SK-N-SH treated with all-trans-retinoic acid at 6 μM for 48 hours (cell line): ENCODE measurements around the gene PDE1C.

Experiments
- CSRNP3 ChIP-seq: fragments of 250-450 bp; sonication (Bioruptor Pico); IDR thresholded peaks from 2 replicates; pipeline ENCODE4 v1.5.1; 2021; ENCODE audit warnings: mild to moderate bottlenecking, moderate library complexity
- ISL1 ChIP-seq: fragments of 250-450 bp; sonication (Bioruptor Pico); IDR thresholded peaks from 2 replicates; pipeline ENCODE4 v2.1.2; 2022; ENCODE audit warnings: mild to moderate bottlenecking, moderate library complexity
- OSR1 ChIP-seq: fragments of 250-450 bp; sonication (Bioruptor Pico); IDR thresholded peaks from 2 replicates; pipeline ENCODE4 v1.8.0; 2022; ENCODE audit warnings: moderate library complexity, mild to moderate bottlenecking, inconsistent platforms
- PPARA ChIP-seq: fragments of 250-450 bp; sonication (Bioruptor Pico); IDR thresholded peaks from 2 replicates; pipeline ENCODE4 v1.5.0; 2020; ENCODE audit warnings: mild to moderate bottlenecking, borderline replicate concordance
- RARB ChIP-seq: fragments of 250-450 bp; sonication (Bioruptor Pico); IDR thresholded peaks from 2 replicates; pipeline ENCODE4 v1.8.0; 2021; ENCODE audit warnings: mild to moderate bottlenecking, moderate library complexity
- TOX ChIP-seq: fragments of 250-450 bp; sonication (Bioruptor Pico); IDR thresholded peaks from 2 replicates; pipeline ENCODE4 v1.8.0; 2021; ENCODE audit warnings: mild to moderate bottlenecking, moderate library complexity, borderline replicate concordance
- ZFP3 ChIP-seq: fragments of 250-450 bp; sonication (Bioruptor Pico); IDR thresholded peaks from 2 replicates; pipeline ENCODE4 v1.5.0; 2020; ENCODE audit warnings: mild to moderate bottlenecking, moderate library complexity
- TF ChIP-seq, protein P1 (sequence below): fragments of 250-450 bp; sonication (Bioruptor Pico); IDR thresholded peaks from 2 replicates; pipeline ENCODE4 v1.5.1; 2020; ENCODE audit warnings: low read depth, mild to moderate bottlenecking, moderate library complexity

DNA sequence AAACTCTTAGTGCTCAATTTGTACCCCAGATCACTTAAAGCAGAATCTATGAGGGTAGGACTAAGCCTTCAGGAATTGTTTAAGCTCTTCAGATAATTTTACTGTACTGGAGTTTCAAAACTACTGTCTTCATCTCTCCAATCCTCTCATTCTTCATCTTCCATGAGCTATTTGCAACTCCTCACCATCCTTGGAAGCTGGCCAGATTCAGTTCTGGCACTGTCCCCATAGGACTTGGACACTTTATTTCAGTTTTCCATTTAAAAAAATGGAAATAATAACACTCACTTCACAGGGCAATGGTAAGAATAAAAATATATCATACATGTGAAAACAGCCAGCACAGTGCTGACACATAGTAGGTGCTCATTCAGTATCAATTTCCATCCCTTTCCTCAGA, 308.6 kb downstream of the PDE1C start:
- no peak for TF ChIP-seq ISL1 (CRISPR knock-in tag)
- TF ChIP-seq OSR1 (CRISPR knock-in tag) = no peak
- TF ChIP-seq CSRNP3 (CRISPR knock-in tag) = no peak
- no peak for TF ChIP-seq PPARA (CRISPR knock-in tag)
- no peak for TF ChIP-seq ZFP3 (CRISPR knock-in tag)
- TF ChIP-seq, protein P1, sequence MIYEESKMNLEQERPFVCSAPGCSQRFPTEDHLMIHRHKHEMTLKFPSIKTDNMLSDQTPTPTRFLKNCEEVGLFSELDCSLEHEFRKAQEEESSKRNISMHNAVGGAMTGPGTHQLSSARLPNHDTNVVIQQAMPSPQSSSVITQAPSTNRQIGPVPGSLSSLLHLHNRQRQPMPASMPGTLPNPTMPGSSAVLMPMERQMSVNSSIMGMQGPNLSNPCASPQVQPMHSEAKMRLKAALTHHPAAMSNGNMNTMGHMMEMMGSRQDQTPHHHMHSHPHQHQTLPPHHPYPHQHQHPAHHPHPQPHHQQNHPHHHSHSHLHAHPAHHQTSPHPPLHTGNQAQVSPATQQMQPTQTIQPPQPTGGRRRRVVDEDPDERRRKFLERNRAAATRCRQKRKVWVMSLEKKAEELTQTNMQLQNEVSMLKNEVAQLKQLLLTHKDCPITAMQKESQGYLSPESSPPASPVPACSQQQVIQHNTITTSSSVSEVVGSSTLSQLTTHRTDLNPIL = no peak
- TF ChIP-seq TOX = no peak
- TF ChIP-seq RARB (CRISPR knock-in tag) = no peak
